Activated naive CD8-positive, alpha-beta T cell treated with anti-CD3 and anti-CD28 coated beads, Interleukin-2, amount 50 U/mL, for 24 hours (primary cell): ENCODE data around the gene DENND1A.

Source experiments
- ATAC-seq: fragments of 150-1000 bp; cut with Tn5 transposase; one replicate; pipeline ENCODE4 v1.10.0; 2021
- DNase-seq: peaks from one replicate; pipeline ENCODE4 v3.0.0; 2021
- H3K27ac Mint-ChIP-seq: one replicate; pipeline ENCODE4 v1.8.0; 2021; ENCODE audit warnings: mild to moderate bottlenecking, mixed read lengths
- H3K27me3 Mint-ChIP-seq: one replicate; pipeline ENCODE4 v1.8.0; 2021; ENCODE audit warnings: mixed read lengths
- H3K36me3 Mint-ChIP-seq: one replicate; pipeline ENCODE4 v1.8.0; 2021; ENCODE audit warnings: low read depth, mixed read lengths
- H3K4me1 Mint-ChIP-seq: one replicate; pipeline ENCODE4 v1.8.0; 2021; ENCODE audit warnings: mixed read lengths
- H3K4me3 Mint-ChIP-seq: one replicate; pipeline ENCODE4 v1.8.0; 2021; ENCODE audit warnings: mild to moderate bottlenecking, moderate library complexity, mixed read lengths
- H3K9me3 Mint-ChIP-seq: one replicate; pipeline ENCODE4 v1.8.0; 2021; ENCODE audit warnings: mixed read lengths

Gene DENND1A

DNA sequence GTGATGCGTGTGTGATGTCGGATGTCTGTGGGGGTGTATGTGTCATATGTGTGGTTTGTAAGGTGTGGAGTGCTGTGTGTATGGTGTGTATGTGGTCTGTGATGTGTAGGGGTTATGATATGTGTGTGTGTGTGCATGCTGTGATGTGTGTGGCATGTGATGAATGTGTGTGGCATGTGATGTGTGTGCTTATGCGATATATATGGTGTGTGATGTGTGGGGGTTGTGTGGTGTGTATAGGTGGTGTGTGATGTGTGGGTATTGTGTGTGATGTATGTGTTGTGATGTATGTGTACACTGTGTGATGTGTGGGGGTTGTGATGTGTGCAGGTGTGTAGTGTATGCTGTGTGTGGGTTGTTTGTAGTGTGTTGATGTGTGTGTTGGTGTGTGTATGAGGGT, 583.1 kb downstream of the DENND1A start:
- no peak overlapping the region for H3K27ac Mint-ChIP-seq
- H3K9me3 Mint-ChIP-seq = no peaks in the 10 kb centered on the region
- H3K4me3 Mint-ChIP-seq = no peak overlapping the region
- no peaks in the 10 kb centered on the region for H3K27me3 Mint-ChIP-seq
- peaks cover 14% of the 10 kb centered on the region for H3K4me1 Mint-ChIP-seq
- no peak for DNase-seq
- H3K36me3 Mint-ChIP-seq = no peaks in the 10 kb centered on the region
- no peak for ATAC-seq

GRCh38 chr9:123346026-123346425, 583.9 kb downstream of the DENND1A start:
- Mint-ChIP-seq H3K4me3 (no peak overlapping the region), H3K36me3 (no peaks in the 10 kb centered on the region), H3K4me1 (peaks cover 22% of the 10 kb centered on the region), H3K27ac (no peak overlapping the region), H3K9me3 (no peaks in the 10 kb centered on the region), H3K27me3 (no peaks in the 10 kb centered on the region)
- DNase-seq = no peak
- no peak for ATAC-seq

DNA sequence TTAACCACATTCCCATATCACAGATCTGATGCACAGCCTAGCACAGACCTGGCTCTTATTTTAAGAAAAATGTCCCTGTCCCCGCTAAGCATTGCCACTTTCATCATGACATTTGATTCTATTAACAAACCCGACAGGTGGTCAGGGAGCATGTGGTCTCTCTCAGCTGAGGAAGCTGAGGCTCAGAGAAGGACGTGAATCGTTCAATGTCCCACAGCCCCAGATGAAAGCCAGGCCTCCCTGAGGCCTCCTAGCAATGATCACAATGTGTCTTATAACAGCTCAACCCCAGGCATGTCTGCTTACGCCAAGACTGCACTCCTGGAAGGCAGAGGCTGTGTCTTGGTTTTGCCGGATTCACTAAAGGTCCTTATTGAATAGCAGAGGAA, 584.4 kb downstream of the DENND1A start:
- Mint-ChIP-seq H3K27me3 (no peaks in the 10 kb centered on the region), H3K4me1 (peaks cover 27% of the 10 kb centered on the region)

GRCh38 chr9:123344192-123344949, 585.6 kb downstream of the DENND1A start:
- Mint-ChIP-seq H3K27me3 (no peaks in the 10 kb centered on the region), H3K27ac (no peak overlapping the region), H3K9me3 (no peaks in the 10 kb centered on the region), H3K36me3 (no peaks in the 10 kb centered on the region), H3K4me1 (peaks cover 39% of the 10 kb centered on the region), H3K4me3 (no peak overlapping the region)
- no peak for ATAC-seq
- no peak for DNase-seq

More for the DNA sequence above, 584.4 kb downstream of the DENND1A start:
- ATAC-seq (no peak), DNase-seq (no peak)
- H3K4me3 Mint-ChIP-seq = no peak overlapping the region
- no peaks in the 10 kb centered on the region for H3K36me3 Mint-ChIP-seq
- H3K9me3 Mint-ChIP-seq = no peaks in the 10 kb centered on the region
- H3K27ac Mint-ChIP-seq = peak overlapping the region; percentile 23

- peak overlapping the region; percentile 5 for H3K27ac Mint-ChIP-seq
- DNase-seq = no peak
These were observed 586.3 kb downstream of the DENND1A start for GRCh38 chr9:123343443-123344191.

DNA sequence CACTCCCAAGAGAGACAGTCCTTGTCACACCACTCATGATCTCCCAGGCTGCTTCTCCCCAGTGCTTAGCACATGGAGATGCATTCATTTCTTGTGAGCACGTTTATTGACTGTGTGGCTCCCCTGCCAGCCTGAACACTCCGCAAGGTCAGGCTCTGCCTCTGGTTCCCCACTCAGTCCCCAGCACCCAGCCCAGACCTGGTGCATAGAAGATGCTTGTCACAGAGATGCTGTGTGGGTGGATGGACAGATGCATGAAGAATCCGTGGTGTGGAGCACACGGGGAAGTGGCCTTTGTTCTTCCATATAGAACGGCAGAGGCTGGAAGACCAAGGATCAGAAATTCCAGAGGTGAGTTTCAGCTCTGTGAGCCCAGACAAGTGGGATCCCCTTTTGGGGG, 587.7 kb downstream of the DENND1A start:
- no peak for DNase-seq
- Mint-ChIP-seq H3K36me3 (no peaks in the 10 kb centered on the region), H3K4me1 (peaks cover 58% of the 10 kb centered on the region), H3K27ac (no peak overlapping the region), H3K4me3 (no peak overlapping the region), H3K27me3 (no peaks in the 10 kb centered on the region), H3K9me3 (no peaks in the 10 kb centered on the region)
- no peak for ATAC-seq

More at GRCh38 chr9:123343443-123344191, 586.3 kb downstream of the DENND1A start:
- no peaks in the 10 kb centered on the region for H3K27me3 Mint-ChIP-seq
- no peaks in the 10 kb centered on the region for H3K36me3 Mint-ChIP-seq
- no peaks in the 10 kb centered on the region for H3K9me3 Mint-ChIP-seq
- no peak overlapping the region for H3K4me3 Mint-ChIP-seq
- no peak for ATAC-seq
- peaks cover 46% of the 10 kb centered on the region for H3K4me1 Mint-ChIP-seq

- Mint-ChIP-seq H3K4me3 (no peak overlapping the region), H3K9me3 (no peaks in the 10 kb centered on the region), H3K27me3 (no peaks in the 10 kb centered on the region), H3K36me3 (no peaks in the 10 kb centered on the region), H3K4me1 (peaks cover 62% of the 10 kb centered on the region), H3K27ac (peak overlapping the region; percentile 46)
- DNase-seq = no peak
- no peak for ATAC-seq
These were observed 588.1 kb downstream of the DENND1A start for GRCh38 chr9:123341816-123342215.

- DNase-seq = peak; percentile 74
- ATAC-seq = peak; percentile 70
- Mint-ChIP-seq H3K27me3 (no peaks in the 10 kb centered on the region), H3K9me3 (no peaks in the 10 kb centered on the region), H3K4me1 (peaks cover 73% of the 10 kb centered on the region), H3K36me3 (no peaks in the 10 kb centered on the region), H3K27ac (peak overlapping the region; percentile 100), H3K4me3 (peak overlapping the region; percentile 82)
These were observed 590.0 kb downstream of the DENND1A start for GRCh38 chr9:123339666-123340510.

GRCh38 chr9:123338710-123339665, 590.9 kb downstream of the DENND1A start:
- Mint-ChIP-seq H3K27ac (peak overlapping the region; percentile 100), H3K9me3 (no peaks in the 10 kb centered on the region), H3K27me3 (no peaks in the 10 kb centered on the region), H3K36me3 (no peaks in the 10 kb centered on the region), H3K4me1 (peaks cover 73% of the 10 kb centered on the region), H3K4me3 (peak overlapping the region; percentile 82)
- ATAC-seq (peak; percentile 74), DNase-seq (peak; percentile 81)

DNA sequence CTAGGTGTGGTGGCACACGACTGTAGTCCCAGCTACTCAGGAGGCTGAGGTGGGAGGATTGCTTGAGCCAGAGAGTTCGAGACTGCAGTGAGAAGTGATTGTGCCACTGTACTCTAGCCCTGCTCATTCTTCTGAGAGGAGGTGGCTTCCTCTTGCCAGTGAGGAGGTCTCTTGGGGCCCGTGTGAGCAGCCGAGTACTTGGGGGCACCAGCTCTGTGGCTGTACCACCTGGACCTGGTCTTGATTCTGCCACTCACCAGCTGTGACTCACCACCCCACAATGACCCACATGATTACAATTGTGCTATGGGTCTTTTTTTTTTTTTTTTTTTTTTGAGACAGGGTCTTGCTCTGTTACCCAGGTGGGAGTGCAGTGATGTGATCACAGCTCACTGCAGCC, 592.0 kb downstream of the DENND1A start:
- H3K4me1 Mint-ChIP-seq = peaks cover 70% of the 10 kb centered on the region
- no peaks in the 10 kb centered on the region for H3K36me3 Mint-ChIP-seq
- peaks cover 2% of the 10 kb centered on the region for H3K9me3 Mint-ChIP-seq
- peak overlapping the region; percentile 40 for H3K27ac Mint-ChIP-seq
- DNase-seq (peak; percentile 39), ATAC-seq (no peak)
- no peaks in the 10 kb centered on the region for H3K27me3 Mint-ChIP-seq
- no peak overlapping the region for H3K4me3 Mint-ChIP-seq

DNA sequence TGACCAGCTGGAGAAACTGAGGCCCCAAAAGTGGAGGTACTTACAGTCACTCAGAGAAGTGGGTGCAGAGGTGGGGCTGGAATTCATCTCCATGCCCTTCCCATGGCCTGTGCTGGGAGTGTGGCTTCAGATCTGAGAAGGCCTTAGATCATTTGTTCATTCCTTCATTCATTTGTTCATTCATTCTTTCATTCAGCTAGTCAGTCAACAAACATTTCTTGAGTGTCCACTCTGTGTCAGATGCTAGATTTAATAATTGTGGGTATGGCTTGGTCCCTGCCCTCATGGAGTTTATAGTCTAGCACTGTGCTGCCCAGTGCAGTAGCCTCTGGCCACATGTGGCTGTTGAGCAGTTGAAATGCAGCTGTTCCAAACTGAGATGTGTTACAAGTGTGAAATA, 593.0 kb downstream of the DENND1A start:
- H3K27me3 Mint-ChIP-seq = no peaks in the 10 kb centered on the region
- H3K36me3 Mint-ChIP-seq = no peaks in the 10 kb centered on the region
- no peak for ATAC-seq
- H3K4me1 Mint-ChIP-seq = peaks cover 77% of the 10 kb centered on the region
- no peak overlapping the region for H3K27ac Mint-ChIP-seq
- peaks cover 3% of the 10 kb centered on the region for H3K9me3 Mint-ChIP-seq
- no peak overlapping the region for H3K4me3 Mint-ChIP-seq
- DNase-seq = no peak

- Mint-ChIP-seq H3K27me3 (no peaks in the 10 kb centered on the region), H3K4me3 (no peak overlapping the region), H3K27ac (no peak overlapping the region), H3K9me3 (peaks cover 3% of the 10 kb centered on the region), H3K36me3 (no peaks in the 10 kb centered on the region), H3K4me1 (peaks cover 74% of the 10 kb centered on the region)
- ATAC-seq = no peak
- DNase-seq = no peak
These were observed 593.5 kb downstream of the DENND1A start for GRCh38 chr9:123336449-123336848.

DNA sequence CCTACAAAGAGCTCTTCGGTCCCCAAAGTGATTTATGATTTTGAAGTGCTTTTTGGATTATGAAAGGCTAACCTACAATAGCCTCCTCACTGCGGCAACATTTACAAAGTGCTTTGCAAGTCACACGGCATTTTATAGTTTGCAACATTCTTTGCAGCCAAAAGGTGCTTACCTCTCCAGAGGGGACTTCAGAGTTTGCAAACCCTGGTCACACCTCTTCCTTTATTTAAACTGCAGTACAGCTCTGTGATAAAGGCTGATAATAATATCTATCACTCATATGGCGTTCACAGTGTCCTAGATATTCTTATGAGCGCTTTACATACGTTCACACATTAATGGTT, 594.0 kb downstream of the DENND1A start:
- Mint-ChIP-seq H3K4me3 (no peak overlapping the region), H3K9me3 (peaks cover 3% of the 10 kb centered on the region), H3K27me3 (no peaks in the 10 kb centered on the region), H3K4me1 (peaks cover 69% of the 10 kb centered on the region), H3K36me3 (no peaks in the 10 kb centered on the region), H3K27ac (no peak overlapping the region)
- no peak for ATAC-seq
- no peak for DNase-seq
